Endothelial cell (in vitro differentiated cells): ENCODE data around the gene CPTP. TPM values are rescaled to one million over a fixed set of nuclear protein-coding genes. Genes with fewer than 3 reads are reported as not detected.

ENCODE experiments used
- DNase-seq: peaks from one replicate; pipeline ENCODE4 v3.0.0; 2021; ENCODE audit warnings: low spot score
- H3K27ac Mint-ChIP-seq: one replicate; pipeline ENCODE4 v1.8.0; 2021; ENCODE audit warnings: mixed read lengths, inconsistent platforms; ENCODE audit not compliant: unreplicated experiment
- H3K27me3 Mint-ChIP-seq: one replicate; pipeline ENCODE4 v1.8.0; 2021; ENCODE audit warnings: mild to moderate bottlenecking, moderate library complexity, mixed read lengths, inconsistent platforms; ENCODE audit not compliant: unreplicated experiment
- H3K36me3 Mint-ChIP-seq: one replicate; pipeline ENCODE4 v1.8.0; 2021; ENCODE audit warnings: mild to moderate bottlenecking, low read depth, mixed read lengths, inconsistent platforms; ENCODE audit not compliant: unreplicated experiment
- H3K4me1 Mint-ChIP-seq: one replicate; pipeline ENCODE4 v1.8.0; 2021; ENCODE audit warnings: mild to moderate bottlenecking, mixed read lengths, inconsistent platforms; ENCODE audit not compliant: unreplicated experiment
- H3K4me3 Mint-ChIP-seq: one replicate; pipeline ENCODE4 v1.8.0; 2021; ENCODE audit warnings: mild to moderate bottlenecking, mixed read lengths, inconsistent platforms; ENCODE audit not compliant: unreplicated experiment
- H3K9me3 Mint-ChIP-seq: one replicate; pipeline ENCODE4 v1.8.0; 2021; ENCODE audit warnings: mixed read lengths, inconsistent platforms; ENCODE audit not compliant: unreplicated experiment
- total RNA-seq: library from RNA; stranded (reverse); fragmentation: NEBNext Ultra II Directional; extraction: Animal tissue kit (Norgen Biotek cat#: 25700); gene quantifications from one replicate; pipeline ENCODE4 v1.2.1, GENCODE V29; 2021; ENCODE audit not compliant: unreplicated experiment
- TF ChIP-seq, protein P1 (sequence below): fragments of 200-600 bp; sonication (generic); IDR thresholded peaks from one replicate; pipeline ENCODE4 v1.5.0; 2021; ENCODE audit warnings: antibody characterized with exemption; ENCODE audit not compliant: unreplicated experiment

The CPTP gene
- total RNA-seq, 1 donor from 2014 or later, result 26.0 TPM

DNA sequence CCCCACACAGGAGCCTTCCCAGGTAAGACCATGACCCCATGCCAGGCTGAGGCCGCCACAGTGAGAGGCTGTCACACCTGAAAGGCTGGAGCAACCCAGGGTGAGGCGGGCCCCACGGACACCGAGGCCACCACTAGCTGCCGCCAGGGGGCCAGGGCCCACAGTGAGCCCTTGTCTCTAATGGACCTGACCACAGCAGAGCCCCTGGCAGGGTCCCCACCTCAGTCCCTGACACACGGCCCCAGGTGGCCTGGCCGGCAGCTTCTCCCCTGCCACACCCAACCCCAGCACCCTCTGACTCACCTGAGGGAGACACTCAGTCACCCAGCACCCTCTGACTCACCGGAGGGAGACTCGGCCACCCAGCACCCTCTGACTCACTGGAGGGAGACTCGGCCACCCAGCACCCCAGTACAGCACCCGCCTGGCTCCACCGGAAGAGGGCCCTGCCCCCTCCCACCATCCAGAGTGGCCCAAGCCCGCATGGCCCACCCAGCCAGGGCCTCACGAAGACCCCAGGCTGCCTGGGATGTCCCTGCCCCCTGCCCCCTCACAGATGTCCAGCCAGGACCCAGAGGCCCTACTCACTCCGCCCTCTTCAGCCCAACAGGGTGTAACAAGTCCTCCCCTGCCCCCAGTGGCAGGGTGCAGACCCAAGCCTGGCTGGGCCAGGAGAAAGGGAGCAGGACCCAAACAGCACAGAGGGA, 20.2 kb downstream of the CPTP start:
- TF ChIP-seq, protein P1, sequence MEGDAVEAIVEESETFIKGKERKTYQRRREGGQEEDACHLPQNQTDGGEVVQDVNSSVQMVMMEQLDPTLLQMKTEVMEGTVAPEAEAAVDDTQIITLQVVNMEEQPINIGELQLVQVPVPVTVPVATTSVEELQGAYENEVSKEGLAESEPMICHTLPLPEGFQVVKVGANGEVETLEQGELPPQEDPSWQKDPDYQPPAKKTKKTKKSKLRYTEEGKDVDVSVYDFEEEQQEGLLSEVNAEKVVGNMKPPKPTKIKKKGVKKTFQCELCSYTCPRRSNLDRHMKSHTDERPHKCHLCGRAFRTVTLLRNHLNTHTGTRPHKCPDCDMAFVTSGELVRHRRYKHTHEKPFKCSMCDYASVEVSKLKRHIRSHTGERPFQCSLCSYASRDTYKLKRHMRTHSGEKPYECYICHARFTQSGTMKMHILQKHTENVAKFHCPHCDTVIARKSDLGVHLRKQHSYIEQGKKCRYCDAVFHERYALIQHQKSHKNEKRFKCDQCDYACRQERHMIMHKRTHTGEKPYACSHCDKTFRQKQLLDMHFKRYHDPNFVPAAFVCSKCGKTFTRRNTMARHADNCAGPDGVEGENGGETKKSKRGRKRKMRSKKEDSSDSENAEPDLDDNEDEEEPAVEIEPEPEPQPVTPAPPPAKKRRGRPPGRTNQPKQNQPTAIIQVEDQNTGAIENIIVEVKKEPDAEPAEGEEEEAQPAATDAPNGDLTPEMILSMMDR, result peak; percentile 44
- H3K27ac Mint-ChIP-seq, result no peak overlapping the region
- peak; percentile 63 for DNase-seq

DNA sequence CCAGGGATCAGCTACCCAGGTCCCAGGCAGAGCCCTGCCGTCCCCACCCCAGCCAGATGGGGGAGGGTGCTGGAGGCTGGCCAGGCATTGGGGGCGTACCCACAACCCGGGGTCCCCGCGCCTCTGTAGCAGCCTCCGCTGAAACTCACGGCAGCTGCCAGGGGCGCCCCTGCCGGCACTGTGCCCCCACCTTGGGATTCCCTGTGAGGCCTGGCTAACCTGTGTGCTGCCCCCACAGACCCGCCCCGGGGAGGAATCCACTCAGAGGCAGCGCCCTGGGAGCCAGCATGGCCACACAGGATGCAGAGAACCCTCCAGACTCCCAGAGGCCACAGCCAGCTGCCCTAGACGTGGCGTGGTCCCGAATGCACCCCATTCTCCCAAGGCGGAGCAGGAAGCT, 20.8 kb downstream of the CPTP start:
- Mint-ChIP-seq H3K9me3 (no peaks in the 10 kb centered on the region), H3K4me1 (no peaks in the 10 kb centered on the region), H3K27me3 (peaks cover 14% of the 10 kb centered on the region), H3K4me3 (no peak overlapping the region), H3K27ac (no peak overlapping the region), H3K36me3 (peaks cover 10% of the 10 kb centered on the region)
- TF ChIP-seq, protein P1, result no peak
- no peak for DNase-seq

More for the DNA sequence above, 20.2 kb downstream of the CPTP start:
- Mint-ChIP-seq H3K4me1 (no peaks in the 10 kb centered on the region), H3K36me3 (peaks cover 10% of the 10 kb centered on the region), H3K4me3 (no peak overlapping the region), H3K9me3 (no peaks in the 10 kb centered on the region), H3K27me3 (peaks cover 14% of the 10 kb centered on the region)

DNA sequence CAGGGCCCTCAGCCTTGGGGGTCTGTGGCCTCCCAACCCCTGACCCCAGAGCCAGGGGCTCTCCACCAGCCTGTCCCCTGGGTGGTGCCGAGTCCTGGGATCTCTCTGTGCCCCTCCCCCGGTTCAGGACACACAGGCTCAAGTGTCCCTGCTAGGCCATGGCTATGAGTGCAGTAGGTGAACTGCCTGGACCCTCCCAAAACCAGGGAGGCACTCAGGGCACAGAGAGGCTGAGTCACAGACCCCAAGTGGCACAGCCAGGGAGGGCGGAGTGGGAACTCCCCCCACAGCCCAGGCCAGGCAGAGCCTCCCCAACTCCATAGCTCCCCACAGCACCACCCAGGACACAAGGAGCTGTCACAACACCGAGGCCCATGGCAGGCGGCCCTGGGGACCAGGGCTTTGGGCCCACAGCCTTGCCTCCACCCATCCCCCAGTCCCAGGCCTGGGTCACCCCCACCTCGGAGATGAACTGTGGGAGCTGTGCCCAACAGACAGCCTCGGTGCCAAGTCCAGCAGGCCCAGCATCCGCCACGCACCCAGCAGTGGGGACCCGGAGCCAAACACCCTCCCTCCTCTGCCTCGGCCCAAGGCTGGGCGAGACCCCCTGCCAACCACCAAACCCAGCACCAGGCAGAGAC, 21.4 kb downstream of the CPTP start:
- no peak for DNase-seq
- H3K27me3 Mint-ChIP-seq, result peaks cover 11% of the 10 kb centered on the region
- H3K4me3 Mint-ChIP-seq, result no peak overlapping the region
- H3K36me3 Mint-ChIP-seq, result peaks cover 4% of the 10 kb centered on the region
- TF ChIP-seq, protein P1, result no peak
- H3K9me3 Mint-ChIP-seq, result no peaks in the 10 kb centered on the region
- no peak overlapping the region for H3K27ac Mint-ChIP-seq
- H3K4me1 Mint-ChIP-seq, result no peaks in the 10 kb centered on the region

DNA sequence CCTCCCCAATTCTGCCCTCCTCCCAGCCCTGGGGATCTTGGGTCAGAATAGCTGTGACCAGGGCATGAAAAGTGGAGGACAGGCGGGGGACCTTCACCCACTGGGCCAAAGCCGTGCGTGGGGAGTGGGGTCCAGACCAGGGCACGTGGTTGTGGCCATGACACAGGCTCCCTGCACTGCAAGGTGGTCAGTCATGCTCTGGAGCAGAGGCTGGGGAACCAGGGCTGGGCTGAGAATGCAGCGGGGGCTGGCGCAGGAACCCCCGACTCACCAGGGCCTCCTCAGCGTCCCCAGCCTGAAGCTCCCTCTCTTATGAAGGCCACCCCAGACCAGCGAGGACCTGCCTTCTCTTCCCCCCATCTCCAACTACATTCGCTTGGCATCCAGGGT, 21.9 kb downstream of the CPTP start:
- Mint-ChIP-seq H3K9me3 (no peaks in the 10 kb centered on the region), H3K27ac (no peak overlapping the region), H3K36me3 (no peaks in the 10 kb centered on the region), H3K27me3 (peaks cover 10% of the 10 kb centered on the region), H3K4me3 (no peak overlapping the region), H3K4me1 (no peaks in the 10 kb centered on the region)
- TF ChIP-seq, protein P1, result no peak
- DNase-seq, result no peak

DNA sequence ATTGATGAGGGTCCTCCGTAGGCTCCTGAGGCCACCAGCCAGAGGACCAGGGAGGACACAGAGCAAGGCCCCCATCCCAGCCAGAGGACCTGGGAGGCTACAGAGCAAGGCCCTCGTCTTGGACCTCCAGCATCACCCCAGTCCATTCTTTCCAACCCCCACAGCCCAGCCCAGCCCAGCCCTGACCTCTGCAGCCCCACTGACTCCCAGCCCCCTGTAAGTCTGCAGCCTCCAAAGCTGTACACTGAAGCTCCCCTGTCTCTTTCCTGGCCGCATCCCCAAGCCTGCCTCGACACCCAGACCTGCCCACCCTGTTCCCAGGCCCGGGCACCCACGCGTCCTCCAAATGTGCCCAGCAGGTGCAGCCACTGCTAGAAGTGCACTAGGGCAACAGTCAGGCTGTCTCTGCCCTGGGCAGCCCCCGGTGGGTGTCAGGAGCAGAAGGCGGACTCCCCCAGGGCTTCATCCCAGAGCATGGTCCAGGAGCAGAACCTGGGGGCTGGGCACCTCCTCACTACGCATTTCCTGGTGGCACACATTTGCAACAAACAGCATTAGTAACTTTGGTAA, 22.5 kb downstream of the CPTP start:
- peaks cover 11% of the 10 kb centered on the region for H3K27me3 Mint-ChIP-seq
- no peak overlapping the region for H3K27ac Mint-ChIP-seq

More for the DNA sequence above, 22.5 kb downstream of the CPTP start:
- Mint-ChIP-seq H3K4me3 (peak overlapping the region; percentile 42), H3K36me3 (no peaks in the 10 kb centered on the region), H3K9me3 (no peaks in the 10 kb centered on the region), H3K4me1 (peaks cover under 1% of the 10 kb centered on the region)
- TF ChIP-seq, protein P1, result no peak
- DNase-seq, result no peak
